HEK293 (cell line): ENCODE data around the gene ORC4.

ENCODE experiments used
- CTCF ChIA-PET: fragments of 350-600 bp; formaldehyde crosslinking; extraction: SDS; loops from one replicate; lab custom pipeline; 2021; ENCODE audit warnings: antibody characterized with exemption; lab: Yijun Ruan, JAX
- POLR2A ChIA-PET: fragments of 300-600 bp; formaldehyde crosslinking; extraction: SDS; loops from one replicate; lab custom pipeline; 2020; ENCODE audit warnings: antibody characterized with exemption, inconsistent platforms; lab: Yijun Ruan, JAX
- H3K27ac ChIP-seq: fragments of 200-500 bp; sonication (Bioruptor generic); 2 replicates; pipeline ENCODE4 v1.5.1; 2014; ENCODE audit warnings: low read depth, low read length, control low read depth, inconsistent platforms; ENCODE audit errors: extremely low read depth
- H3K36me3 ChIP-seq, 2 experiments: fragments of 200-500 bp in 1 of 2; sonication (Bioruptor generic) in 1 of 2; 1 replicate in 1 of 2; 2 replicates in 1 of 2; pipeline ENCODE4 v1.5.1; 2014 to 2017; ENCODE audit warnings: inconsistent platforms in 2 of 2, low read length in 2 of 2; ENCODE audit not compliant: control insufficient read depth in 2 of 2, insufficient read depth in 1 of 2
- H3K4me1 ChIP-seq: fragments of 200-500 bp; sonication (Bioruptor generic); 2 replicates; pipeline ENCODE4 v1.5.1; 2014; ENCODE audit warnings: mild to moderate bottlenecking, low read length, inconsistent platforms; ENCODE audit not compliant: control insufficient read depth, insufficient read depth
- H3K4me3 ChIP-seq: 2 replicates; pipeline ENCODE4 v1.5.1; 2011; ENCODE audit warnings: low read depth, mild to moderate bottlenecking, control low read depth, low read length, moderate library complexity
- H3K9me3 ChIP-seq: fragments of 200-500 bp; sonication (Bioruptor generic); 2 replicates; pipeline ENCODE4 v1.5.1; 2014; ENCODE audit warnings: low read depth, low read length, inconsistent platforms; ENCODE audit not compliant: control insufficient read depth, insufficient read depth
- KLF17 ChIP-seq: fragments of 450-650 bp; formaldehyde crosslinking; IDR thresholded peaks from 2 replicates; pipeline ENCODE4 v1.5.1; 2016; ENCODE audit warnings: missing biosample characterization, missing genetic modification characterization
- PRDM10 ChIP-seq: fragments of 450-650 bp; formaldehyde crosslinking; IDR thresholded peaks from 2 replicates; pipeline ENCODE4 v1.5.1; 2016; ENCODE audit warnings: missing biosample characterization, missing genetic modification characterization
- PRDM2 ChIP-seq: fragments of 450-650 bp; formaldehyde crosslinking; IDR thresholded peaks from 2 replicates; pipeline ENCODE4 v1.5.1; 2016; ENCODE audit warnings: missing biosample characterization, missing genetic modification characterization, borderline replicate concordance
- RBAK ChIP-seq: fragments of 450-650 bp; formaldehyde crosslinking; IDR thresholded peaks from 2 replicates; pipeline ENCODE4 v1.5.1; 2016; ENCODE audit warnings: missing biosample characterization, missing genetic modification characterization
- SP3 ChIP-seq: fragments of 450-650 bp; formaldehyde crosslinking; IDR thresholded peaks from 2 replicates; pipeline ENCODE4 v1.5.1; 2016; ENCODE audit warnings: missing biosample characterization, missing genetic modification characterization
- TCF7L2 ChIP-seq: IDR thresholded peaks from 2 replicates; pipeline ENCODE4 v1.6.1; 2011; ENCODE audit warnings: low read depth, mild to moderate bottlenecking, inconsistent platforms, low read length, moderate library complexity, borderline replicate concordance
- ZBTB1 ChIP-seq: fragments of 450-650 bp; formaldehyde crosslinking; IDR thresholded peaks from 2 replicates; pipeline ENCODE4 v1.5.1; 2016; ENCODE audit warnings: missing biosample characterization, missing genetic modification characterization
- ZBTB7A ChIP-seq: fragments of 450-650 bp; formaldehyde crosslinking; IDR thresholded peaks from 2 replicates; pipeline ENCODE4 v1.5.1; 2016; ENCODE audit warnings: low read depth, missing biosample characterization, missing genetic modification characterization
- ZNF148 ChIP-seq: fragments of 450-650 bp; formaldehyde crosslinking; IDR thresholded peaks from 2 replicates; pipeline ENCODE4 v1.5.0; 2017; ENCODE audit warnings: missing biosample characterization, missing genetic modification characterization, borderline replicate concordance
- ZNF19 ChIP-seq: fragments of 450-650 bp; formaldehyde crosslinking; IDR thresholded peaks from 2 replicates; pipeline ENCODE4; 2016; ENCODE audit warnings: missing biosample characterization, missing genetic modification characterization, low read depth
- ZNF214 ChIP-seq: fragments of 450-650 bp; formaldehyde crosslinking; IDR thresholded peaks from 2 replicates; pipeline ENCODE4 v1.5.1; 2017; ENCODE audit warnings: missing biosample characterization, mild to moderate bottlenecking, missing genetic modification characterization, borderline replicate concordance
- ZNF398 ChIP-seq: fragments of 450-650 bp; formaldehyde crosslinking; IDR thresholded peaks from 2 replicates; pipeline ENCODE4 v1.5.1; 2017; ENCODE audit warnings: missing biosample characterization, missing genetic modification characterization
- ZNF48 ChIP-seq: fragments of 450-650 bp; formaldehyde crosslinking; IDR thresholded peaks from 2 replicates; pipeline ENCODE4 v1.5.1; 2016; ENCODE audit warnings: missing biosample characterization, missing genetic modification characterization
- ZNF548 ChIP-seq: fragments of 450-650 bp; formaldehyde crosslinking; IDR thresholded peaks from 2 replicates; pipeline ENCODE4 v1.5.1; 2016; ENCODE audit warnings: missing biosample characterization, missing genetic modification characterization
- ZNF580 ChIP-seq: fragments of 450-650 bp; formaldehyde crosslinking; IDR thresholded peaks from 2 replicates; pipeline ENCODE4 v1.5.1; 2016; ENCODE audit warnings: missing biosample characterization, missing genetic modification characterization
- ZNF596 ChIP-seq: fragments of 450-650 bp; IDR thresholded peaks from 2 replicates; pipeline ENCODE4 v1.5.0; 2018; ENCODE audit warnings: missing biosample characterization, mild to moderate bottlenecking, missing genetic modification characterization, moderate library complexity
- ZNF664 ChIP-seq: fragments of 450-650 bp; formaldehyde crosslinking; IDR thresholded peaks from 2 replicates; pipeline ENCODE4 v1.5.1; 2016; ENCODE audit warnings: missing biosample characterization, missing genetic modification characterization
- ZNF776 ChIP-seq: fragments of 450-650 bp; formaldehyde crosslinking; IDR thresholded peaks from 2 replicates; pipeline ENCODE4 v1.5.0; 2017; ENCODE audit warnings: missing biosample characterization, missing genetic modification characterization, borderline replicate concordance
- ZNF785 ChIP-seq: fragments of 450-650 bp; formaldehyde crosslinking; IDR thresholded peaks from 2 replicates; pipeline ENCODE4 v1.5.1; 2016; ENCODE audit warnings: missing biosample characterization, missing genetic modification characterization
- ZSCAN18 ChIP-seq: fragments of 450-650 bp; formaldehyde crosslinking; IDR thresholded peaks from 2 replicates; pipeline ENCODE4 v1.5.1; 2016; ENCODE audit warnings: missing biosample characterization, missing genetic modification characterization

ORC4 gene

GRCh38 chr2:147968571-147968970, 52.0 kb downstream of the ORC4 start (continued):
- TF ChIP-seq PRDM10 (no peak), KLF17 (tag by site-specific recombination) (no peak)

GRCh38 chr2:147952118-147952517, 68.4 kb downstream of the ORC4 start:
- POLR2A ChIA-PET = no interaction called here
- Histone ChIP-seq H3K4me1 (no peaks in the 10 kb centered on the region), H3K4me3 (no peak overlapping the region), H3K27ac (no peak overlapping the region), H3K36me3 (peaks cover 8 to 38% of the 10 kb centered on the region in 2 experiments), H3K9me3 (no peaks in the 10 kb centered on the region)
- TF ChIP-seq TCF7L2 = no peak
- TF ChIP-seq ZBTB7A (tag by site-specific recombination) = no peak
- TF ChIP-seq ZNF664 (tag by site-specific recombination) = no peak
- no peak for TF ChIP-seq ZNF214 (tag by site-specific recombination)
- TF ChIP-seq PRDM2 (tag by site-specific recombination) = no peak
- TF ChIP-seq ZNF776 (tag by site-specific recombination) = no peak
- no peak for TF ChIP-seq ZBTB1 (tag by site-specific recombination)
- no peak for TF ChIP-seq ZNF548 (tag by site-specific recombination)
- no peak for TF ChIP-seq ZNF398 (tag by site-specific recombination)
- TF ChIP-seq RBAK (tag by site-specific recombination) = no peak
- no peak for TF ChIP-seq ZNF596 (tag by site-specific recombination)
- no peak for TF ChIP-seq ZNF19 (tag by site-specific recombination)
- no peak for TF ChIP-seq ZNF48 (tag by site-specific recombination)
- TF ChIP-seq SP3 (tag by site-specific recombination) = no peak
- TF ChIP-seq ZSCAN18 (tag by site-specific recombination) = no peak
- no peak for TF ChIP-seq ZNF580 (tag by site-specific recombination)
- TF ChIP-seq ZNF148 (tag by site-specific recombination) = no peak
- TF ChIP-seq ZNF785 = no peak
- CTCF ChIA-PET = no interaction called here
